ENCODE measurements around the gene ABCF2. TPM values are rescaled to one million over a fixed set of nuclear protein-coding genes. Genes with fewer than 3 reads are reported as not detected.

Gene ABCF2
- 10 to 100 TPM in 4 of 6 donors, 1 to 10 TPM in 2; 7.1 to 13.6 (median 11.9) TPM for total RNA-seq
- polyA plus RNA-seq = 10 to 100 TPM in 1 of 2 donors, 1 to 10 TPM in 1; 9.7 to 10.9 TPM

- Histone ChIP-seq H3K4me3 (peak within 1 kb of the TSS; percentile 55 to 97 (median 84)), H3K27ac (peak within 1 kb of the TSS; percentile 60 to 82 (median 68)), H3K27me3 (no peaks in the 10 kb centered on the region), H3K4me1 (peaks cover 0 to 21% (median 0%) of the 10 kb centered on the region in 3 donors), H3K36me3 (peaks cover 0 to 21% (median 0%) of the 10 kb centered on the region in 3 donors), H3K9me3 (no peaks in the 10 kb centered on the region)
- peak; percentile 67 for FAIRE-seq
- peak; percentile 98 to 99 (median 98) for ATAC-seq
- WGBS, 2 donors = 0% methylated on average over 68 of the region's 68 CpGs
- DNase-seq = peak; percentile 98 to 99 (median 98)
- intact Hi-C loops (cut with DNase I) = no loop called here
- no peak for TF ChIP-seq CTCF (IDR thresholded peaks at IDR 0.05)
These were observed at the start of gene ABCF2 for GRCh38 chr7:151226875-151227782. TSS of gene ABCF2 (minus strand) at chr7:151227205. CDS start at chr7:151226458, 747 bp downstream.

GRCh38 chr7:151275813-151276577, 49.0 kb upstream of the ABCF2 start:
- Histone ChIP-seq H3K4me1 (peaks cover 0 to 12% (median 0%) of the 10 kb centered on the region in 3 donors), H3K36me3 (no peaks in the 10 kb centered on the region), H3K27ac (peak overlapping the region in 1 of 4 donors; percentile 37), H3K9me3 (no peaks in the 10 kb centered on the region), H3K27me3 (no peaks in the 10 kb centered on the region), H3K4me3 (peak overlapping the region in 2 of 4 donors; percentile 33 to 45)
- WGBS, 2 donors = 24% methylated on average over 10 of the region's 10 CpGs
- TF ChIP-seq CTCF (IDR thresholded peaks at IDR 0.05) = no peak
- peak in 4 of 6 donors; percentile 44 to 57 (median 52) for DNase-seq
- peak in 3 of 4 donors; percentile 25 to 49 (median 47) for ATAC-seq
- no peak for FAIRE-seq
- intact Hi-C loops (cut with DNase I) = no loop called here

- Histone ChIP-seq H3K27ac (peak overlapping the region in 1 of 4 donors; percentile 37), H3K27me3 (no peaks in the 10 kb centered on the region), H3K36me3 (no peaks in the 10 kb centered on the region), H3K9me3 (no peaks in the 10 kb centered on the region), H3K4me3 (no peak overlapping the region), H3K4me1 (peaks cover 0 to 12% (median 0%) of the 10 kb centered on the region in 3 donors)
- intact Hi-C loops (cut with DNase I) = no loop called here
- no peak for TF ChIP-seq CTCF (IDR thresholded peaks at IDR 0.05)
- ATAC-seq = no peak
- DNase-seq = no peak
- no peak for FAIRE-seq
- 74 to 82% methylated on average over 17 of the region's 17 CpGs for WGBS, 2 donors
These were observed 48.2 kb upstream of the ABCF2 start for GRCh38 chr7:151274936-151275812.

- no peaks in the 10 kb centered on the region for H3K9me3 ChIP-seq
- intact Hi-C loops (cut with DNase I) = no loop called here
- ATAC-seq (no peak), DNase-seq (no peak), FAIRE-seq (no peak)
- no peaks in the 10 kb centered on the region for H3K27me3 ChIP-seq
- TF ChIP-seq CTCF (IDR thresholded peaks at IDR 0.05) = no peak
- H3K4me1 ChIP-seq = peaks cover 0 to 12% (median 0%) of the 10 kb centered on the region in 3 donors
- 88 to 90% methylated on average over 9 of the region's 9 CpGs for WGBS, 2 donors
- H3K36me3 ChIP-seq = no peaks in the 10 kb centered on the region
- H3K27ac ChIP-seq = no peak overlapping the region
- no peak overlapping the region for H3K4me3 ChIP-seq
These were observed 47.4 kb upstream of the ABCF2 start for GRCh38 chr7:151274396-151274795.
